NCI-H1930 (cell line): ENCODE data around the gene TAF8.
"Not testable (repeated sequence)": the region's sequence is repeated elsewhere in the genome, so short reads cannot be mapped to it uniquely, and the experiment has no call there.

Source experiments
- DNase-seq, 2 experiments: peaks; one replicate each; lab custom pipeline; 2025; lab: John Stamatoyannopoulos, UW

TAF8 gene

GRCh38 chr6:42029062-42029685, 21.1 kb upstream of the TAF8 start:
- DNase-seq: no peak

- no peak for DNase-seq
These were observed 20.4 kb upstream of the TAF8 start for GRCh38 chr6:42029881-42030280.

GRCh38 chr6:42030585-42031506, 19.5 kb upstream of the TAF8 start:
- DNase-seq: no peak

- no peak for DNase-seq
These were observed 18.0 kb upstream of the TAF8 start for GRCh38 chr6:42032366-42032765.

GRCh38 chr6:42037669-42038068, 12.7 kb upstream of the TAF8 start:
- DNase-seq: not testable (repeated sequence)

- DNase-seq: no peak
These were observed 12.2 kb upstream of the TAF8 start for GRCh38 chr6:42038163-42038562.

GRCh38 chr6:42038811-42039408, 11.4 kb upstream of the TAF8 start:
- no peak for DNase-seq

GRCh38 chr6:42040856-42041480, 9.4 kb upstream of the TAF8 start:
- no peak for DNase-seq

GRCh38 chr6:42041481-42042053, 8.8 kb upstream of the TAF8 start:
- no peak for DNase-seq

GRCh38 chr6:42042108-42042507, 8.2 kb upstream of the TAF8 start:
- DNase-seq: no peak

- DNase-seq: peak; percentile 53 to 80
These were observed 6.4 kb upstream of the TAF8 start for GRCh38 chr6:42043787-42044475.

- DNase-seq: no peak
These were observed 4.5 kb upstream of the TAF8 start for GRCh38 chr6:42045538-42046460.

GRCh38 chr6:42046464-42047212, 3.7 kb upstream of the TAF8 start:
- DNase-seq: no peak

- no peak for DNase-seq
These were observed 3.1 kb upstream of the TAF8 start for GRCh38 chr6:42047213-42047590.

GRCh38 chr6:42047790-42048405, 2.4 kb upstream of the TAF8 start:
- no peak for DNase-seq

- DNase-seq: no peak
These were observed 1.1 kb upstream of the TAF8 start for GRCh38 chr6:42049116-42049809.

- DNase-seq: no peak
These were observed 402 bp upstream of the TAF8 start for GRCh38 chr6:42049948-42050296.

- DNase-seq: no peak
These were observed 937 bp downstream of the TAF8 start for GRCh38 chr6:42051268-42051653.

- no peak for DNase-seq
These were observed 3.3 kb downstream of the TAF8 start for GRCh38 chr6:42053601-42054000.
